SK-N-MC (cell line): ENCODE measurements around the gene CARTPT.

ENCODE experiments used
- DNase-seq: peaks from one replicate; pipeline ENCODE4 v3.0.0-alpha.2; 2011; ENCODE audit warnings: low read depth, low spot score
- H3K27ac ChIP-seq: fragments of 200-600 bp; sonication (generic); 2 replicates; pipeline ENCODE4 v1.5.1; 2016; ENCODE audit warnings: mixed run types
- H3K36me3 ChIP-seq: fragments of 200-600 bp; sonication (generic); 2 replicates; pipeline ENCODE4 v1.6.1; 2017; ENCODE audit warnings: antibody characterized with exemption, low read length, mixed read lengths; ENCODE audit not compliant: insufficient read depth
- H3K4me3 ChIP-seq: fragments of 200-600 bp; sonication (generic); 2 replicates; pipeline ENCODE4 v1.5.1; 2016
- H3K9ac ChIP-seq: fragments of 200-600 bp; sonication (generic); 2 replicates; pipeline ENCODE4 v1.8.0; 2017; ENCODE audit warnings: mixed run types, mixed read lengths; ENCODE audit not compliant: insufficient read length
- H3K9me3 ChIP-seq: fragments of 200-600 bp; sonication (generic); 2 replicates; pipeline ENCODE4 v1.6.1; 2017; ENCODE audit warnings: low read depth, mild to moderate bottlenecking, antibody characterized with exemption, low read length, moderate library complexity, mixed read lengths
- EZH2 ChIP-seq: fragments of 200-600 bp; sonication (generic); IDR thresholded peaks from one replicate; pipeline ENCODE4 v1.6.1; 2017; ENCODE audit warnings: antibody characterized with exemption
- FOXP2 ChIP-seq: optimal IDR thresholded peaks from 2 replicates; pipeline ENCODE3; 2011; ENCODE audit warnings: mild to moderate bottlenecking, moderate library complexity; ENCODE audit not compliant: insufficient read depth; ENCODE audit errors: extremely low read length, control extremely low read depth
- POLR2AphosphoS5 ChIP-seq: IDR thresholded peaks from 2 replicates; pipeline ENCODE4 v1.6.1; 2012; ENCODE audit warnings: mild to moderate bottlenecking, low read depth, low read length, borderline replicate concordance

CARTPT gene

DNA sequence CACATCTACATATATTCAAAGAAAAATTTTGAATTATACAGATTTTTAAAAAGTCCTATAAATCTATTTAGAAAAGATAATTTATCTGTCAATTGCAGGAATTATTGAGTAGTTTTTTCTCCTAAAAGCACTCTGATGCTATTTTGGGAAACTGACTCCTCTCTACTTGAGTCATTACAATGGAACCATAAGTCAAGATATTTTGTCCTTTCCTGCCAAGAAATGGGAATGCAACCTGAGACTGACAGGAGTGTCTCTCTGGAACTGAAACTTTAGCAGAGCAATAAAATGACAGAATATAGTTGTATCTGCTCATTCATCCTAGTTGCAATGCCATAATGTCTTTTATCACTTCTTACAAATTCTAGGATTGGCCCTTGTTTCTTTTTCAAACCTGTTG, 48.6 kb downstream of the CARTPT start:
- no peaks in the 10 kb centered on the region for H3K36me3 ChIP-seq
- no peak overlapping the region for H3K9ac ChIP-seq
- no peak overlapping the region for H3K27ac ChIP-seq
- no peak for DNase-seq
- TF ChIP-seq EZH2 (no peak), POLR2AphosphoS5 (no peak), FOXP2 (no peak)
- no peaks in the 10 kb centered on the region; the same call in 1 of the 2 replicates for H3K9me3 ChIP-seq
- no peak overlapping the region for H3K4me3 ChIP-seq

- DNase-seq = no peak
- Histone ChIP-seq H3K9me3 (no peaks in the 10 kb centered on the region; the same call in 1 of the 2 replicates), H3K36me3 (no peaks in the 10 kb centered on the region), H3K27ac (no peak overlapping the region), H3K9ac (no peak overlapping the region), H3K4me3 (no peak overlapping the region)
- TF ChIP-seq EZH2 = no peak
- no peak for TF ChIP-seq FOXP2
- TF ChIP-seq POLR2AphosphoS5 = no peak
Measured at GRCh38 chr5:71769287-71769686, 50.2 kb downstream of the CARTPT start.

DNA sequence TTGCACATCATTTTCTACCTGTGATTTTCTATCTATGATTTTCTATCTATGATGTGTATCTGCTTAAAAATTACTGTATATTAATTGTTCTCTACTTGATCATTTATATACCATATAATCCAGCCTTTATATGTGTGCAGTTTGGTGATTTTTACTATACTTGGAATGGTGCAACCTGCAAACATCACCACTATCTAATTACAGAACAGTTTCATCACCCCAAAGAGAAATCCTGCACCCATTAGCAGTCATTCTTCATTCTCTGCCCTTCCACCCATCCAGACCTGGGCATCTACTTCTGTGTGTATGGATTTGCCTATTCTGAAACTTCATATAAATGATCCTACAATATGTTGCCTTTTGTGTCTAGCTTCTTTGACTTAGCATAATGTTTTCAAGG, 51.3 kb downstream of the CARTPT start:
- H3K9ac ChIP-seq = no peak overlapping the region
- TF ChIP-seq EZH2 (no peak), FOXP2 (no peak), POLR2AphosphoS5 (no peak)
- H3K27ac ChIP-seq = no peak overlapping the region
- H3K9me3 ChIP-seq = no peaks in the 10 kb centered on the region; the same call in 1 of the 2 replicates
- no peaks in the 10 kb centered on the region for H3K36me3 ChIP-seq
- no peak for DNase-seq
- no peak overlapping the region for H3K4me3 ChIP-seq
